Panc1 (cell line): ENCODE results near the gene CORO1C. TPM values are rescaled to one million over a fixed set of nuclear protein-coding genes. Genes with fewer than 3 reads are reported as not detected.

Experiments used
- ATAC-seq: fragments of 200-7000 bp; cut with Tn5 transposase; 2 replicates; pipeline ENCODE4 v1.9.1; 2020; ENCODE audit warnings: mild to moderate bottlenecking, moderate library complexity
- BruUV-seq: library from RNA; stranded (reverse); fragments of 400-500 nt; replicated peaks from 2 replicates; lab custom pipeline; 2021; lab: Mats Ljungman, UMichigan
- CTCF ChIA-PET: fragments of 300-600 bp; sonication (Branson Sonifier 250); formaldehyde crosslinking; loops from one replicate; lab custom pipeline; 2022; ENCODE audit warnings: antibody characterized with exemption; lab: Charles Lee
- POLR2A ChIA-PET: fragments of 300-600 bp; sonication (Branson Sonifier 250); formaldehyde crosslinking; loops from one replicate; lab custom pipeline; 2022; ENCODE audit warnings: antibody characterized with exemption; lab: Charles Lee
- DNase-seq: peaks from one replicate; pipeline ENCODE4 v3.0.0-alpha.2; 2010; ENCODE audit warnings: low read depth, low spot score
- H3K27ac ChIP-seq: 2 replicates; pipeline ENCODE4 v1.5.1; 2011; ENCODE audit warnings: mild to moderate bottlenecking, low read length, inconsistent platforms
- H3K27me3 ChIP-seq: fragments of 200-500 bp; sonication (Bioruptor generic); 2 replicates; pipeline ENCODE4 v1.6.0; 2014; ENCODE audit warnings: low read length, inconsistent platforms; ENCODE audit not compliant: control insufficient read depth, insufficient read depth
- H3K36me3 ChIP-seq: fragments of 200-500 bp; sonication (Bioruptor generic); 2 replicates; pipeline ENCODE4 v1.5.1; 2014; ENCODE audit warnings: inconsistent platforms, mild to moderate bottlenecking, low read length, moderate library complexity; ENCODE audit not compliant: control insufficient read depth, insufficient read depth
- H3K4me1 ChIP-seq: 2 replicates; pipeline ENCODE4 v1.5.1; 2011; ENCODE audit warnings: inconsistent platforms, mild to moderate bottlenecking, low read length, moderate library complexity; ENCODE audit not compliant: control insufficient read depth, insufficient read depth
- H3K4me3 ChIP-seq, 2 experiments: 2 replicates each; pipeline ENCODE4 v1.5.1; 2011 to 2012; ENCODE audit warnings: low read depth in 2 of 2, low read length in 2 of 2, mild to moderate bottlenecking in 2 of 2, inconsistent platforms in 1 of 2, moderate library complexity in 1 of 2
- H3K9me3 ChIP-seq: fragments of 200-500 bp; sonication (Bioruptor generic); 2 replicates; pipeline ENCODE4 v1.5.1; 2014; ENCODE audit warnings: low read depth, mild to moderate bottlenecking, inconsistent platforms, low read length, moderate library complexity; ENCODE audit not compliant: control insufficient read depth, insufficient read depth
- CTCF ChIP-seq: fragments of 450-650 bp; IDR thresholded peaks from 2 replicates; pipeline ENCODE4 v1.5.1; 2017; ENCODE audit warnings: mild to moderate bottlenecking
- POLR2AphosphoS5 ChIP-seq: IDR thresholded peaks from 2 replicates; pipeline ENCODE4 v1.6.1; 2012; ENCODE audit warnings: mild to moderate bottlenecking, low read depth, low read length, moderate library complexity
- SIN3A ChIP-seq: IDR thresholded peaks from 2 replicates; pipeline ENCODE4 v1.6.1; 2012; ENCODE audit warnings: low read depth, mild to moderate bottlenecking, low read length, moderate library complexity, borderline replicate concordance; ENCODE audit not compliant: insufficient read depth
- TCF7L2 ChIP-seq: IDR thresholded peaks from 2 replicates; pipeline ENCODE4 v1.6.1; 2011; ENCODE audit warnings: mild to moderate bottlenecking, low read depth, low read length, inconsistent platforms
- in situ Hi-C: cut with HindIII; loops from 2 replicates; pipeline ENCODE4 v1.10.0; 2016; ENCODE audit warnings: low sequenced_read_pairs, low pct_unique_long_range_greater_than_20kb
- intact Hi-C: fragments of 100-400 bp; cut with micrococcal nuclease; formaldehyde crosslinking; loops from one replicate; pipeline ENCODE4 v1.10.0; 2022; ENCODE audit not compliant: unreplicated experiment
- total RNA-seq: library from RNA; stranded (reverse); gene quantifications from one replicate; pipeline ENCODE4 v1.2.1, GENCODE V29; 2021; ENCODE audit not compliant: unreplicated experiment
- TF ChIP-seq, protein P1 (sequence below), 2 experiments: IDR thresholded peaks; 2 replicates each; pipeline ENCODE4 v1.6.1; 2011 to 2012; ENCODE audit warnings: low read depth in 2 of 2, control low read depth in 1 of 2, low read length in 1 of 2, mild to moderate bottlenecking in 1 of 2, moderate library complexity in 1 of 2; ENCODE audit not compliant: insufficient read depth in 1 of 2

CORO1C gene
- total RNA-seq, 1 experiment from 2014 or later, result 165 TPM

DNA sequence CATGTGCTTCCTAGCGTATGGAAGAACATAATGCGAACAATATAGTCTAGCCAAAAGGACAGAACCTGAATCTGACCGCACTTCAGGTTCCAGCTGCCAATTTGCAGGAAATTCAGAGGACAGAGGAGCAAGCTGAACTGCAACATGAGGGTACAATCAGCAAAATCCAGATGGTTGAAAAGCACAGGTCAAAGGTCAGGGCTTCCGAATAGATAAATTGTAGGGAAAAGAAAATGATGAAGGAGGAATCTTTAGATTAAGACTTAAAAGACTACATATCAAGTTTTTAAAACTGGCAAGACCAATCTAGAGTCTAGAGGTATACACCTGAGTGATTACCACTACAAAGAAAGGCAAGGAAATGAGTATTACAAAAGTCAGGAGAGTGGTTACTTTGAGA lies 55.5 kb downstream of the CORO1C start:
- no TSS peak for BruUV-seq
- H3K27ac ChIP-seq, result no peak overlapping the region
- ChIA-PET CTCF (interaction anchor here (0.7 kb wide), 1 partner anchor 157 kb away, joined by 3 read pairs; no protein-coding TSS in a partner anchor), POLR2A (no interaction called here)
- in situ Hi-C loops, result no loop called here
- no peaks in the 10 kb centered on the region for H3K4me1 ChIP-seq
- no peak for DNase-seq
- no peaks in the 10 kb centered on the region for H3K27me3 ChIP-seq
- 0 out of 2 replicates have a peak, but pooled peaks cover 2% of the 10 kb centered on the region for H3K36me3 ChIP-seq
- TF ChIP-seq TCF7L2 (no peak), SIN3A (no peak), CTCF (no peak), POLR2AphosphoS5 (no peak)
- TF ChIP-seq, protein P1, sequence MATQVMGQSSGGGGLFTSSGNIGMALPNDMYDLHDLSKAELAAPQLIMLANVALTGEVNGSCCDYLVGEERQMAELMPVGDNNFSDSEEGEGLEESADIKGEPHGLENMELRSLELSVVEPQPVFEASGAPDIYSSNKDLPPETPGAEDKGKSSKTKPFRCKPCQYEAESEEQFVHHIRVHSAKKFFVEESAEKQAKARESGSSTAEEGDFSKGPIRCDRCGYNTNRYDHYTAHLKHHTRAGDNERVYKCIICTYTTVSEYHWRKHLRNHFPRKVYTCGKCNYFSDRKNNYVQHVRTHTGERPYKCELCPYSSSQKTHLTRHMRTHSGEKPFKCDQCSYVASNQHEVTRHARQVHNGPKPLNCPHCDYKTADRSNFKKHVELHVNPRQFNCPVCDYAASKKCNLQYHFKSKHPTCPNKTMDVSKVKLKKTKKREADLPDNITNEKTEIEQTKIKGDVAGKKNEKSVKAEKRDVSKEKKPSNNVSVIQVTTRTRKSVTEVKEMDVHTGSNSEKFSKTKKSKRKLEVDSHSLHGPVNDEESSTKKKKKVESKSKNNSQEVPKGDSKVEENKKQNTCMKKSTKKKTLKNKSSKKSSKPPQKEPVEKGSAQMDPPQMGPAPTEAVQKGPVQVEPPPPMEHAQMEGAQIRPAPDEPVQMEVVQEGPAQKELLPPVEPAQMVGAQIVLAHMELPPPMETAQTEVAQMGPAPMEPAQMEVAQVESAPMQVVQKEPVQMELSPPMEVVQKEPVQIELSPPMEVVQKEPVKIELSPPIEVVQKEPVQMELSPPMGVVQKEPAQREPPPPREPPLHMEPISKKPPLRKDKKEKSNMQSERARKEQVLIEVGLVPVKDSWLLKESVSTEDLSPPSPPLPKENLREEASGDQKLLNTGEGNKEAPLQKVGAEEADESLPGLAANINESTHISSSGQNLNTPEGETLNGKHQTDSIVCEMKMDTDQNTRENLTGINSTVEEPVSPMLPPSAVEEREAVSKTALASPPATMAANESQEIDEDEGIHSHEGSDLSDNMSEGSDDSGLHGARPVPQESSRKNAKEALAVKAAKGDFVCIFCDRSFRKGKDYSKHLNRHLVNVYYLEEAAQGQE (IDR thresholded peaks at IDR 0.05; ENCODE audit: insufficient read depth in 1 of 2, low read depth in 2 of 2, low read length in 1 of 2), result no peak
- no peak overlapping the region for H3K4me3 ChIP-seq
- ATAC-seq, result no peak
- intact Hi-C loops, result no loop called here
- H3K9me3 ChIP-seq, result no peaks in the 10 kb centered on the region

DNA sequence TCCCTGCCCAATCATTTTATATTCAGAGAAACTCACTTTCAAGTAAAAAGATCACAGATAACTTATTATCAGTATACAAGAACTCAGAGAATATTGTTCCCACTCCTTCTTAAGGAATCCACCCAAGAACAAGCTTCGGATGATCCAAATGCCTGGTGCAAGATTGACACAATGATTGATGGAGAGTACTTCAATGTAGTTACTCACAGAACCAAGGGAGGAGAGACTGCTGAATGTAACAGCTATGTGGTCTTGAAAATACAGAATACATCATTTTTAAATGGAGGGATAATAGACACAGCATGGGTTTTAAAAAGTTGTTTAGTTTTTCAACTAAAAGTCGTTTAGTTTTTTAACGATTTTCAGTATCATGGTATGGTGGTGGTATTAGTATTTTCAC lies 59.3 kb downstream of the CORO1C start:
- intact Hi-C loops, result no loop called here
- Histone ChIP-seq H3K27ac (no peak overlapping the region), H3K36me3 (no peaks in the 10 kb centered on the region), H3K9me3 (no peaks in the 10 kb centered on the region), H3K4me3 (no peak overlapping the region), H3K27me3 (no peaks in the 10 kb centered on the region), H3K4me1 (0 out of 2 replicates have a peak, but pooled peaks cover 3% of the 10 kb centered on the region)
- ChIA-PET CTCF (no interaction called here), POLR2A (no interaction called here)
- ATAC-seq (no peak), DNase-seq (no peak)
- in situ Hi-C loops, result no loop called here
- BruUV-seq, result no TSS peak
- TF ChIP-seq POLR2AphosphoS5 (no peak), SIN3A (no peak), CTCF (no peak), TCF7L2 (no peak)
- TF ChIP-seq, protein P1 (IDR thresholded peaks at IDR 0.05; ENCODE audit: insufficient read depth in 1 of 2, low read depth in 2 of 2, low read length in 1 of 2), result no peak
